ENCODE measurements around the gene MGLL.

GRCh38 chr3:127858937-127859336, 36.6 kb upstream of the MGLL start:
- TF ChIP-seq, protein P1, sequence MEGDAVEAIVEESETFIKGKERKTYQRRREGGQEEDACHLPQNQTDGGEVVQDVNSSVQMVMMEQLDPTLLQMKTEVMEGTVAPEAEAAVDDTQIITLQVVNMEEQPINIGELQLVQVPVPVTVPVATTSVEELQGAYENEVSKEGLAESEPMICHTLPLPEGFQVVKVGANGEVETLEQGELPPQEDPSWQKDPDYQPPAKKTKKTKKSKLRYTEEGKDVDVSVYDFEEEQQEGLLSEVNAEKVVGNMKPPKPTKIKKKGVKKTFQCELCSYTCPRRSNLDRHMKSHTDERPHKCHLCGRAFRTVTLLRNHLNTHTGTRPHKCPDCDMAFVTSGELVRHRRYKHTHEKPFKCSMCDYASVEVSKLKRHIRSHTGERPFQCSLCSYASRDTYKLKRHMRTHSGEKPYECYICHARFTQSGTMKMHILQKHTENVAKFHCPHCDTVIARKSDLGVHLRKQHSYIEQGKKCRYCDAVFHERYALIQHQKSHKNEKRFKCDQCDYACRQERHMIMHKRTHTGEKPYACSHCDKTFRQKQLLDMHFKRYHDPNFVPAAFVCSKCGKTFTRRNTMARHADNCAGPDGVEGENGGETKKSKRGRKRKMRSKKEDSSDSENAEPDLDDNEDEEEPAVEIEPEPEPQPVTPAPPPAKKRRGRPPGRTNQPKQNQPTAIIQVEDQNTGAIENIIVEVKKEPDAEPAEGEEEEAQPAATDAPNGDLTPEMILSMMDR (IDR thresholded peaks at IDR 0.05) = no peak
- no peak for TF ChIP-seq POLR2A (IDR thresholded peaks at IDR 0.05)
